A673 (cell line): Measurements from ENCODE around the gene ACOT8.
"Not testable (repeated sequence)": the region's sequence is repeated elsewhere in the genome, so short reads cannot be mapped to it uniquely, and the experiment has no call there.

Experiments used
- EZH2 ChIP-seq: fragments of 200-600 bp; sonication (generic); IDR thresholded peaks from 2 replicates; pipeline ENCODE4 v1.6.1; 2017; ENCODE audit warnings: borderline replicate concordance, low read depth, mild to moderate bottlenecking, mixed read lengths, antibody characterized with exemption, low read length; ENCODE audit not compliant: poor library complexity, severe bottlenecking
- TF ChIP-seq, protein P1 (sequence below): fragments of 300-800, 200-600 bp; sonication (generic); conservative IDR thresholded peaks from 2 replicates; pipeline ENCODE4 v1.5.1; 2017; ENCODE audit warnings: low read depth, mild to moderate bottlenecking, antibody characterized with exemption, low read length, moderate library complexity, mixed read lengths

DNA sequence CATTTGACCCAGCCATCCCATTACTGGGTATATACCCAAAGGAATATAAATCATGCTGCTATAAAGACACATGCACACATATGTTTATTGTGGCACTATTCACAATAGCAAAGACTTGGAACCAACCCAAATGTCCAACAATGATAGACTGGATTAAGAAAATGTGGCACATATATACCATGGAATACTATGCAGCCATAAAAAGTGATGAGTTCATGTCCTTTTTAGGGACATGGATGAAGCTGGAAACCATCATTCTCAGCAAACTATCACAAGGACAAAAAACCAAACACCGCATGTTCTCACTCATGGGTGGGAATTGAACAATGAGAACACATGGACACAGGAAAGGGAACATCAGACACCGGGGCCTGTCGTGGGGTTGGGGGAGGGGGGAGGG is 59.2 kb downstream of the ACOT8 start:
- TF ChIP-seq, protein P1, sequence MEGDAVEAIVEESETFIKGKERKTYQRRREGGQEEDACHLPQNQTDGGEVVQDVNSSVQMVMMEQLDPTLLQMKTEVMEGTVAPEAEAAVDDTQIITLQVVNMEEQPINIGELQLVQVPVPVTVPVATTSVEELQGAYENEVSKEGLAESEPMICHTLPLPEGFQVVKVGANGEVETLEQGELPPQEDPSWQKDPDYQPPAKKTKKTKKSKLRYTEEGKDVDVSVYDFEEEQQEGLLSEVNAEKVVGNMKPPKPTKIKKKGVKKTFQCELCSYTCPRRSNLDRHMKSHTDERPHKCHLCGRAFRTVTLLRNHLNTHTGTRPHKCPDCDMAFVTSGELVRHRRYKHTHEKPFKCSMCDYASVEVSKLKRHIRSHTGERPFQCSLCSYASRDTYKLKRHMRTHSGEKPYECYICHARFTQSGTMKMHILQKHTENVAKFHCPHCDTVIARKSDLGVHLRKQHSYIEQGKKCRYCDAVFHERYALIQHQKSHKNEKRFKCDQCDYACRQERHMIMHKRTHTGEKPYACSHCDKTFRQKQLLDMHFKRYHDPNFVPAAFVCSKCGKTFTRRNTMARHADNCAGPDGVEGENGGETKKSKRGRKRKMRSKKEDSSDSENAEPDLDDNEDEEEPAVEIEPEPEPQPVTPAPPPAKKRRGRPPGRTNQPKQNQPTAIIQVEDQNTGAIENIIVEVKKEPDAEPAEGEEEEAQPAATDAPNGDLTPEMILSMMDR, result not testable (repeated sequence)
- TF ChIP-seq EZH2, result not testable (repeated sequence)
